Neural cell (in vitro differentiated cells): ENCODE results near the gene TRIM43.
"Not testable (repeated sequence)": the region's sequence is repeated elsewhere in the genome, so short reads cannot be mapped to it uniquely, and the experiment has no call there.

Experiments
- CTCF ChIP-seq: fragments of 450-650 bp; IDR thresholded peaks from 2 replicates; pipeline ENCODE4 v1.5.1; 2014; ENCODE audit warnings: antibody characterized with exemption, mild to moderate bottlenecking, moderate library complexity; ENCODE audit not compliant: poor library complexity, severe bottlenecking
- MXI1 ChIP-seq: fragments of 450-650 bp; conservative IDR thresholded peaks from 2 replicates; pipeline ENCODE4 v1.6.1; 2014; ENCODE audit warnings: antibody characterized with exemption, mild to moderate bottlenecking; ENCODE audit not compliant: poor library complexity, severe bottlenecking

GRCh38 chr2:95595012-95595411, 3.2 kb downstream of the TRIM43 start:
- TF ChIP-seq CTCF, MXI1: not testable (repeated sequence)
